ENCODE measurements around the gene FAM131B.

FAM131B gene

DNA sequence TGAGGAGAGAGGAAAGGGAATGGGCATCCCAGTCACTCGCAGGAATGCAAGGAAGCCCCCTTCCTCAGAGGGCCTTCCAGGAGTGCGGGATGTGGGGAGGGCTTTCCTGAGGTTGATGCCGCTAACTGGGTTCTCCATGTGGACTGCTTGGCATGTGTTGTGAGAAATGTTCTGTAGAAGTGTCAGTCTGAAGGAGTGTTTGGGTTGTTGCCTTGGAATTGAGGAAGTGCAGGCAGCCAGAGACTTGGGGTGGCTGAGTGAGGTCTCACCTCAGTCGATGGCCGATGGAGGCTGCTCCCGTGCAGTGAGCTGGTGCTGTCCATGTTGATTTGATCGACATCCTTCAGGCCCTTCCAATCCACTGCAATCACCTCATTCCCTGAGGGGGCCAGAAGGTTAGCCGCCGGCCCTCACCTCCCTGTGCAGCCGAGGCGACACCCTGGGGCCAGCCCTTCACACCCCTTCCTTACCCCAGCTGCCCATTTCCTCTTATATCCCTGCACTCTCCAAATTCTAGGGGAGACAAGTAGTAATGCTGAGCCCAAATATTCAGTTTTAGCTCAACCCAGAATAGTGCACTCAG lies 2.7 kb downstream of the FAM131B start:
- DNase-seq (ENCODE audit: low read depth in 2 of 2): no peak

DNA sequence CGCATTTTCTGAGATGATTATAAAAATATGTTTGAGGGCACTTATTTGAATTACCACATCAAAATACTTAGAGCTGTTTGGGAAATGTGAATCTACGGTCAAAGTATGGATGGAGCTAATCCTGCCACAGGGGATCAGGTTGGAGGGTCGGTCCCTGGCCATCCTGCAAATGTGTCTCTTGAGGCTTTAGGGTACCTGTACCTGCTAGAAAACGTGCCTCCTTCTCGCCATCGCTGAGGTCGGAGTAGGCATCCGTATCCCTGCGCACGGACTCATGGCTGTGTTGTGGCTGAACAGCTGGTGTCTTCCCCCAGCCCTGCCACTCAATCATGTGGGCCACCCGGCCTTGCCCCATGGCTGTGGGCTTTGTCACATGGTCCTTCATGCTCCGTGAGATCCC lies 3.9 kb downstream of the FAM131B start:
- DNase-seq (ENCODE audit: low read depth in 2 of 2): no peak

- no peak for DNase-seq (ENCODE audit: low read depth in 2 of 2)
Observed at GRCh38 chr7:143356414-143357050, 6.0 kb downstream of the FAM131B start.

- no peak for DNase-seq (ENCODE audit: low read depth in 2 of 2)
Observed at GRCh38 chr7:143355450-143356385, 6.8 kb downstream of the FAM131B start.

DNA sequence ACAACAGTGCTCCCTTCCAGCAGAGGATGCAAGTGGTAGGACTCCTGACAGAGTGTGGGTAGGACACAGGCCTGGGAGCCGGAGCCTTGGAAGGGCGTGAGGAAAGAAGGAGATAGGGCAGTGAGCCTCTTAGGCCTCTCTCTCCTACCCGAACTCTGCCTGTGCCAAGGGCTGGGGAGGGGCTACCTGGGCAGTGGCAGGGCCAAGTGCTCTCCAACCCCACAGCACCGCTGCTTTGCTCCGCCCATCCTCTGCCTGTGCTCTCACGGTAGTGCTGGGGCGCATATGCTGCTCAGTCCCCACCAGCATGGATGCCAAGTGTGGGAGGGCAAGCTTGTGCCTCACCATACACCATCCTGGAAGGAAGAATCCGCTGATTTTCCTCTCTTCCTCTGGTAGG lies 7.5 kb downstream of the FAM131B start:
- DNase-seq (ENCODE audit: low read depth in 2 of 2): no peak

DNA sequence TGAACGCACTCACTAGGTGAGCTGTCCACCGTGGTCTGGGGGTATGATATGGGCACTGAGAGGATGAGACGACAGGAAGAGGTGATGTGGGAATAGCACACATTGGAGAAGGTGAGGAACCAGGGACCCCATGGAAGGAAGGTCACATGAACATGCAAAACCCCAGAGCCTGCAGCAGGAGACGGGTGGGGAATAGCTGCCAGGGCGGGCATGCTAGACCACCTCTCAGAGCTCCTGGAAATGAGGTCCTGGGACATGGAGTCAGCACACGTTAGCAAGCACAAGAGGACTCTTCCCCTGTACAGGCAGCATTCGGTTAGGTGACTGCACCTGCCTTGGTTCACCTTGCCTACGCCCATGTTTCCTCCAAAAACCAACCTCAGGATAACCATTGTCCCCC lies 8.1 kb downstream of the FAM131B start:
- DNase-seq (ENCODE audit: low read depth in 2 of 2): no peak

DNA sequence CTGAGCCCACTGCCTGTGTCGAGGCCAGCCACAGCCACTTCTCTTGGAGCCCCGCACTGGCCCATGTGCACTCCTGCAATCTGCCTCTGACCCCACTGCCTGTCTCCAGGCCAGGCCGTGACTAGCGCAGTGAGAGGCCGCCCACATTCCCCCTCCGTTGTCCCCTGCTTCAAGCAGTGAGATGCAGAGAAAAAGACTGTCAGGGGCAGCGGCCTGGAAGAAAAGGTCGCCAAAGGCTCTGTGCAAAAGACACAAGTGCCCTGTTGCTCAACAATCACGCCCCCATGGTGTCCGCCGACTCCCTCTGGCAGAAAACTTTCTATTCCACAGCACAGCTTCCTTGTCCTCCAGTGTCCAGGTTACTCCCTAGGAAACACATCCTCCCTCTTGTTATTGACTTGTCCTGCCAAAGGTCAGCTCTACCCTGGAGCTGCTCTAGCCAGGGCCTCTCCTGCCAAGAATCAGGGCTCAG lies 9.9 kb downstream of the FAM131B start:
- DNase-seq (ENCODE audit: low read depth in 2 of 2): no peak

DNA sequence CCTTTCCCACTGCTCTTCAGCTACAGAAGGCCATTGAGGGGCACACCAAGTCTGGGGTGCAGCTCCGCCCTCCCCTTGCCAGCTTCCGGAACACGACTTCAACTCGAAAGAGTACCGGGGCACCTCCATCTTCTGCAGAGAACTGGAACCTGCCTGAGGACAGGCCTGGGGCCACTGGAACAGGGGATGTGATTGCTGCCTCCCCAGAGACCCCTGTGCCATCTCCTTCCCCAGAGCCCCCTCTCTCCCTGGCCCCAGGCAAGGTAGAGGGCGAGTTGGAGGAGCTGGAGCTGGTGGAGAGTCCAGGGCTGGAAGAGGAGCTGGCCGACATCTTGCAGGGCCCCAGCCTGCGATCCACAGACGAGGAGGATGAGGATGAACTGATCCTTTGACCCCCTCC lies 10.9 kb downstream of the FAM131B start:
- DNase-seq (ENCODE audit: low read depth in 2 of 2): no peak

DNA sequence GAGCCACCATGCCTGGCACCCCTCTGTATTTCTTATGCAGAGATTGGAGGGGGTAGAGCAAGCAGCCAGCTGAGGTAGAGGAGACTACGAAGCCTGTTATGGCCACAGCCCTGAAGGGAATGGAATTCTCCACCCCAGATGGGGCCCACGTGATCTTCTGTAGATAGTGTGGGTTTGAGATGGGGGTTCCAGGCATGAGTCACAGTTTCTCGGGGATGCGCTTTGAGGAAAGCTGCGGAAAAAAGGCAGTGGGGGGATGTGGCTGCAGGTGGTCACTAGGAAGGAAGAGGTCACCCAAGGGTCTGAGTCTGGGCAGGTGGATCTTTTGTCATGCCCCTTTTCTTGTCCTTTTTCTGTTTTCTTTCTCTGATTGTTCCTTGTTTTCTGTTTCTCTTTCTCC lies 11.5 kb downstream of the FAM131B start:
- DNase-seq (ENCODE audit: low read depth in 2 of 2): no peak

DNA sequence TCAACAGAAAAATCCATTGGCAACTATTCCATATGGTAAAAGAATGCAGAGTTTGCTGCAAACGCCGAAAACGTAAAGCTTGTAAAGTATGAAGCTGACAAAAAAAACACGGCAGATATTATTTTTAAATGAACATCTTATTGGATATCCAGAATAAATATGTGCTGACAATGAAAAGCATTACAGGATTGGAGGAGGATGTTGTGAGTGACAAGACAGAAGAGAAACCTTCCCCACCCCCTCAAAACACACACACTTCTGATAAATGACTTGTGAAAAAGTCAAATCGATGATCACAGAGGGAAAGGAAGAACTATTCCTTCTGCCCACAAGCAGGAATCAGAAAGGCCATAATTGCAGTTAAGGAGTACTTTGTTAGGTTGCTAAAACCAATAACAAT lies 14.6 kb downstream of the FAM131B start:
- no peak for DNase-seq (ENCODE audit: low read depth in 2 of 2)

- DNase-seq (ENCODE audit: low read depth in 2 of 2): no peak
Observed at GRCh38 chr7:143346018-143346417, 16.5 kb downstream of the FAM131B start.

DNA sequence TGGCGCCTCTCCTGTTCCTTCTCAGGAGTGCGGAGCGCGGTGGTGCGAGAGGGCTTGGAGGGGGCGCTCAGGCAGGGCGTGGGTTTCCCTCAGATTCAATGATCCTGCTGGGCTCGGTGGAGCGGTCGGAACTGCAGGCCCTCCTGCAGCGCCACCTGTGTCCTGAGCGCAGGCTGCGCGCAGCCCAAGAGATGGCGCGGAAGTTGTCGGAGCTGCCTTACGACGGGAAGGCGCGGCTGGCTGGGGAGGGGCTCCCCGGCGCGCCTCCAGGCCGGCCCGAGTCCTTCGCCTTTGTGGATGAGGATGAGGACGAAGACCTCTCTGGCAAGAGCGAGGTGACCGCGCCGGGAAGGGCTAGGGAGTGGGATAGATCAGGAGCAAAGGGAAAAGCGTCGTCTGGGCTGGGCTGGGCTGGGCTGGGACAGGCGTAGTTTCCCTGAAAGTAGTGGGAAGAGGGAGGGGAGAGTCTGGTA lies 17.0 kb downstream of the FAM131B start:
- no peak for DNase-seq (ENCODE audit: low read depth in 2 of 2)

- no peak for DNase-seq (ENCODE audit: low read depth in 2 of 2)
Observed at GRCh38 chr7:143343596-143343995, 18.9 kb downstream of the FAM131B start.

DNA sequence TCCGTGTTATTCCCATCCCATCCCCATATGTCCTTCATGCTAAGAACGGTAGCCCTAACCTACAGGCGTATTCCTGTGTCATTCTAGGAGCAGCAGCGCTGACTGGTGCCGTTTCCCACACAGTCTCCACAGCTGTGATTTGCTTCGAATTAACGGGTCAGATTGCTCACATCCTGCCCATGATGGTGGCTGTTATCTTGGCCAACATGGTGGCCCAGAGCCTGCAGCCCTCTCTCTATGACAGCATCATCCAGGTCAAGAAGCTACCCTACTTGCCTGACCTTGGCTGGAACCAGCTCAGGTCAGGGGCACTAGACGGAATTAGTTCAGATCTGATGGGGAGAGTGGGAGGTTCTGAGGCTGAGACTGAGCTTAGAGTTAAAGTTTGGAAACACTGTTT lies 20.7 kb downstream of the FAM131B start:
- no peak for DNase-seq (ENCODE audit: low read depth in 2 of 2)

DNA sequence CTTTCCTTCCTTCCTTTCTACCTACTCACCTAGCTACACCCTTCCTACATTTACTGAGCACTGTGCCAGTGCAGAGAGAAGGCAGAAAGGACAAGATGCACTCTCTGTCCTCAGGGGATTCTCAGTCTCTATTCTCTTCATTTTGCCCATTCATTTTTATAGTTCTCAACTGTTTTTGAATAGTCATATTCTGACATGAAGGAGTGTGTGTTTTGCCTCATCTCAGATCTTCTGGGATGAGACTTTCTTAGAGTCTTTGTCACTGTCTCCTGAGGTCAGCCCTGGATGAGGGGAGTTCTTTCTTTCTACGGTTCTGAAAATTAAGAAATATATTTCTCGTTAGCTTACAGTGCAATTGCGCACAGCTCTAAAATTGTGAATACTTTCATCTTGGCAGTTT lies 25.3 kb downstream of the FAM131B start:
- DNase-seq (ENCODE audit: low read depth in 2 of 2): no peak

GRCh38 chr7:143334244-143334643 lies 28.3 kb downstream of the FAM131B start:
- DNase-seq (ENCODE audit: low read depth in 2 of 2): no peak

DNA sequence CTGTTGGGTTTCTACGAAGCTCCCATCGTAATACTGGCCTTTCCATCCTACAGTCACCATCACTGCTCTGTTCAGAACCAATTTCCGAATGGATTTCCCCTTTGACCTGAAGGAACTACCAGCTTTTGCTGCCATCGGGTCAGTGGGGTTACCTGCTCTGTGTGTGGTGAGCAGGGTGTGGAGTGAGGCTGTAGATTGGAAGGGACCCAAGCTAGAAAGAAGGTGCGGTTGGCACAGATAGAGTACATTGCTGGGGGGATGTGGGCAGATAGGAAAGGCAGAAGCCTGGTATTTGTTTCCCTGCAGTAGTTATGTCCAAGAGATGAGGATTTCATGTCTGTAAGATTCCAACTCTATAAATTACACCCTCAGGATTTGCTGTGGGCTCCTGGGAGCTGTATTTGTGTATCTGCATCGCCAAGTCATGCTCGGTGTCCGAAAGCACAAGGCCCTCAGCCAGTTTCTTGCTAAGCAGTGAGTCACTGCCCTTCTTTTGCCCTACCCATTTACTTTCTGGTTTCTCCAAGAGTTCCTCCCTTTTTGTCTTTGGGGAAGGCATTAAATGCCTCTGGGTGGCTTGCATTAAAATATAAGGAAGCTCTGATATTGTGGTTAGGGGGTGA lies 31.2 kb downstream of the FAM131B start:
- DNase-seq (ENCODE audit: low read depth in 2 of 2): peak; percentile 30 to 39

- no peak for DNase-seq (ENCODE audit: low read depth in 2 of 2)
Observed at GRCh38 chr7:143329471-143330170, 32.9 kb downstream of the FAM131B start.

DNA sequence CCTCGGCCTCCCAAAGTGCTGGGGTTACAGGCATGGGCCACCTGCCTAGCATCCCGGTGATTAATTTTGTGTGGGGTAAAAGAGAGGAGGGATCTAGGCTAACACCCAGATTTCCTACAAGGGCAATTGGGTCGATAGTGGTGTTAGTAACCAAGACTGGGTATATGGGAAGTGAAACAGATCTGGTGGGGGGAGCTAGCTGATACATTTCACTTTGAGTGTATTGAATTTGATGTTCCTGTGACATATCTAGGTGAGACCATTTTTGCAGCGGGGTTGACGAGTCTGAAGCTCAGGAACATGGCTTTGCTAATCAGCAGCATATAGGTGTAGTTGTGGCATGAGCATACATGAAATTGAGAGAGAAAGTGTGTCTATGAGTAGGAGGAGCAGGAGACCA lies 34.6 kb downstream of the FAM131B start:
- no peak for DNase-seq (ENCODE audit: low read depth in 2 of 2)

GRCh38 chr7:143325240-143325639 lies 37.3 kb downstream of the FAM131B start:
- DNase-seq (ENCODE audit: low read depth in 2 of 2): no peak

DNA sequence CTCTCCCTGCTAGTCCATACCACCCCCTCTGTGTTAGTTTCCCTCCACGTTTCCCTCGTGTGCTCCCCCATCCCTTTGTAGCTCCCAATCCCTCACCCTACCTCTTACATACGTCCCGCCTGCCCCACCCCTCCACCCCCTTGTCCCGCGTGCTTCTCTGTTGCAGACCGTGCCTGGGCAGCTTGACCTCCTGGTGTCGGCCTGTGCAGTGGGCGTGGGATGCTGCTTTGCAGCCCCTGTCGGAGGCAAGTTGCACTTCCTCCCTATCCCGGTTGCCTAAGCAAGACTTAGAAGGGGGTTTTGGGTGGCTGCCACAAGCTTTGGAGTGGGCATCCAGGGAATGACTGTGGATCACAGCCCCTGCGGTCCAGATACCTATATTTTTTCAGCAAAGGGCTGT lies 38.9 kb downstream of the FAM131B start:
- DNase-seq (ENCODE audit: low read depth in 2 of 2): no peak

Measured in fibroblast of skin of left biceps (primary cell).